ENCODE data around the gene DUSP7.

The DUSP7 gene

DNA sequence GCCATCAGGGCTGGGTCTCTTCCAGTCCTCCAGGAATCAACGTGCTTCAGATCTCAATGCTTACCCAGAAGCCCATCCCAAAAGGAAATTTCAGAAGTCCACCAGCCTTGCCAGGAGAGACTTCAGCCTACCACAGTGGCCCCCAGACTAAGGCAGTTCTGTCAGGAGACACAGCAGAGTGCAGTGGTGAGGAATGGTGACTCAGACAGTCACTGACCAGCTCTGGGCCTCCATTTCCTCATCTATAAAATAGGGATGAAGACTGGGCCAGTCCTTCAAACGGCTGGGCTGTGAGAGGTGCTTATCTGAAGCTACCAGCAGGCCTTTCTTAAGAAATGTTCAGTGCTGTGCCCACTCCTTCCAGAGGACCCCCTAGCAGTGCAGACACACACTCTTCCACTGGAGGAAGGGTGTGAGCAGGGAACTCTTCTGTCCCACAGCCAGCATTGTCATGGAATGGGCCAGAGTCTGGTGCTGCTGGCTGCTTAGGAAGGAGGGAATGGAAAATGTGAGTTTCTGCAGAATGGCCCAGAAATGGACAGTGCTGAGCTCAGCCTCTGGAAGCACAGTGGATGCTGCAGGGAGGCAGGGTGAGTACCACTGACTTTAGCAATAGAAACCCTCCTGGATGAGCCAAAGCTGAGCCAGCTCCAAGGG, 41.6 kb upstream of the DUSP7 start:
- Histone ChIP-seq H3K4me2 (no peak overlapping the region), H3K9ac (no peak overlapping the region), H3K27ac (no peak overlapping the region), H3K36me3 (ENCODE audit: insufficient read depth) (no peaks in the 10 kb centered on the region), H3K4me3 (IDR thresholded peaks at IDR 0.05; ENCODE audit: insufficient read depth, low read depth, low read length) (no peak overlapping the region), H3K4me1 (ENCODE audit: low read depth, poor library complexity, severe bottlenecking) (no peaks in the 10 kb centered on the region), H3K79me2 (ENCODE audit: insufficient read depth, low read depth) (no peaks in the 10 kb centered on the region), H3K27me3 (ENCODE audit: insufficient read depth, low read depth) (no peaks in the 10 kb centered on the region), H4K20me1 (ENCODE audit: insufficient read depth) (no peaks in the 10 kb centered on the region), H2AFZ (ENCODE audit: low read depth) (no peak overlapping the region)
- TF ChIP-seq, protein P1, sequence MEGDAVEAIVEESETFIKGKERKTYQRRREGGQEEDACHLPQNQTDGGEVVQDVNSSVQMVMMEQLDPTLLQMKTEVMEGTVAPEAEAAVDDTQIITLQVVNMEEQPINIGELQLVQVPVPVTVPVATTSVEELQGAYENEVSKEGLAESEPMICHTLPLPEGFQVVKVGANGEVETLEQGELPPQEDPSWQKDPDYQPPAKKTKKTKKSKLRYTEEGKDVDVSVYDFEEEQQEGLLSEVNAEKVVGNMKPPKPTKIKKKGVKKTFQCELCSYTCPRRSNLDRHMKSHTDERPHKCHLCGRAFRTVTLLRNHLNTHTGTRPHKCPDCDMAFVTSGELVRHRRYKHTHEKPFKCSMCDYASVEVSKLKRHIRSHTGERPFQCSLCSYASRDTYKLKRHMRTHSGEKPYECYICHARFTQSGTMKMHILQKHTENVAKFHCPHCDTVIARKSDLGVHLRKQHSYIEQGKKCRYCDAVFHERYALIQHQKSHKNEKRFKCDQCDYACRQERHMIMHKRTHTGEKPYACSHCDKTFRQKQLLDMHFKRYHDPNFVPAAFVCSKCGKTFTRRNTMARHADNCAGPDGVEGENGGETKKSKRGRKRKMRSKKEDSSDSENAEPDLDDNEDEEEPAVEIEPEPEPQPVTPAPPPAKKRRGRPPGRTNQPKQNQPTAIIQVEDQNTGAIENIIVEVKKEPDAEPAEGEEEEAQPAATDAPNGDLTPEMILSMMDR (conservative IDR thresholded peaks at IDR 0.05; ENCODE audit: low read depth, low read length): no peak

GRCh38 chr3:52095990-52096775, 39.8 kb upstream of the DUSP7 start:
- Histone ChIP-seq H3K27me3 (ENCODE audit: insufficient read depth, low read depth) (no peaks in the 10 kb centered on the region), H3K4me1 (ENCODE audit: low read depth, poor library complexity, severe bottlenecking) (no peaks in the 10 kb centered on the region), H3K36me3 (ENCODE audit: insufficient read depth) (no peaks in the 10 kb centered on the region), H2AFZ (ENCODE audit: low read depth) (no peak overlapping the region), H3K4me3 (IDR thresholded peaks at IDR 0.05; ENCODE audit: insufficient read depth, low read depth, low read length) (no peak overlapping the region), H3K9ac (no peak overlapping the region), H3K79me2 (ENCODE audit: insufficient read depth, low read depth) (no peaks in the 10 kb centered on the region), H4K20me1 (ENCODE audit: insufficient read depth) (no peaks in the 10 kb centered on the region), H3K27ac (no peak overlapping the region), H3K4me2 (no peak overlapping the region)
- TF ChIP-seq, protein P1 (conservative IDR thresholded peaks at IDR 0.05; ENCODE audit: low read depth, low read length): no peak

GRCh38 chr3:52094571-52095485, 38.5 kb upstream of the DUSP7 start:
- no peaks in the 10 kb centered on the region for H3K36me3 ChIP-seq (ENCODE audit: insufficient read depth)
- no peak overlapping the region for H3K4me2 ChIP-seq
- H3K4me1 ChIP-seq (ENCODE audit: low read depth, poor library complexity, severe bottlenecking): no peaks in the 10 kb centered on the region
- H4K20me1 ChIP-seq (ENCODE audit: insufficient read depth): no peaks in the 10 kb centered on the region
- no peak overlapping the region for H3K4me3 ChIP-seq (IDR thresholded peaks at IDR 0.05; ENCODE audit: insufficient read depth, low read depth, low read length)
- H3K79me2 ChIP-seq (ENCODE audit: insufficient read depth, low read depth): no peaks in the 10 kb centered on the region
- no peak overlapping the region for H3K9ac ChIP-seq
- TF ChIP-seq, protein P1 (conservative IDR thresholded peaks at IDR 0.05; ENCODE audit: low read depth, low read length): no peak
- no peak overlapping the region for H3K27ac ChIP-seq
- H2AFZ ChIP-seq (ENCODE audit: low read depth): no peak overlapping the region
- H3K27me3 ChIP-seq (ENCODE audit: insufficient read depth, low read depth): no peaks in the 10 kb centered on the region

- Histone ChIP-seq H3K79me2 (ENCODE audit: insufficient read depth, low read depth) (no peaks in the 10 kb centered on the region), H3K4me1 (ENCODE audit: low read depth, poor library complexity, severe bottlenecking) (no peaks in the 10 kb centered on the region), H3K9ac (no peak overlapping the region), H4K20me1 (ENCODE audit: insufficient read depth) (no peaks in the 10 kb centered on the region), H3K4me2 (no peak overlapping the region), H2AFZ (ENCODE audit: low read depth) (no peak overlapping the region), H3K27me3 (ENCODE audit: insufficient read depth, low read depth) (no peaks in the 10 kb centered on the region), H3K36me3 (ENCODE audit: insufficient read depth) (no peaks in the 10 kb centered on the region), H3K4me3 (IDR thresholded peaks at IDR 0.05; ENCODE audit: insufficient read depth, low read depth, low read length) (no peak overlapping the region), H3K27ac (no peak overlapping the region)
- TF ChIP-seq, protein P1 (conservative IDR thresholded peaks at IDR 0.05; ENCODE audit: low read depth, low read length): no peak
Measured at GRCh38 chr3:52093756-52094545, 37.6 kb upstream of the DUSP7 start.
